T1000 (cell line): ENCODE results near the gene ACTN3.
"Not testable (repeated sequence)": the region's sequence is repeated elsewhere in the genome, so short reads cannot be mapped to it uniquely, and the experiment has no call there.

Experiments used
- DNase-seq: peaks from one replicate; lab custom pipeline; 2025; ENCODE audit warnings: mixed read lengths; lab: John Stamatoyannopoulos, UW

ACTN3 gene

GRCh38 chr11:66546368-66546965 is at the start of gene ACTN3:
ACTN3 (plus strand) TSS chr11:66546903; CDS start chr11:66546938, 35 bp downstream.
- no peak for DNase-seq

DNA sequence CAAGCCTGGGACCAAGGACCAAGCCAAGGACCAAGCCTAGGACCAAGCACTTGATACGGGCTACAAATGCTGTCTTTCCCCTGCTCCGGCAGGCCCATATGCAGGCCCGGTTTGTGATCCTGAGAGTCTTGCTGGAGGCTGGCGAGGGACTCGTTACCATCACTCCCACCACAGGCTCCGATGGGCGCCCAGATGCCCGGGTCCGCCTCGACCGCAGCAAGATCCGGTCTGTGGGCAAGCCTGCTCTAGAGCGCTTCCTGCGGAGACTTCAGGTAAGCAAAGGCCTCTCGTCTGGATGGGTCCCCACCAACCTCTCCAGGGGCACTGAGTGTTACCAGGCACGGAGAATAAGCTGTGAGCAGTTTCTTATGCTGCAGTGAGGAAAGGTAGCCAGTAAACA is 49.5 kb upstream of the ACTN3 start:
- no peak for DNase-seq

DNA sequence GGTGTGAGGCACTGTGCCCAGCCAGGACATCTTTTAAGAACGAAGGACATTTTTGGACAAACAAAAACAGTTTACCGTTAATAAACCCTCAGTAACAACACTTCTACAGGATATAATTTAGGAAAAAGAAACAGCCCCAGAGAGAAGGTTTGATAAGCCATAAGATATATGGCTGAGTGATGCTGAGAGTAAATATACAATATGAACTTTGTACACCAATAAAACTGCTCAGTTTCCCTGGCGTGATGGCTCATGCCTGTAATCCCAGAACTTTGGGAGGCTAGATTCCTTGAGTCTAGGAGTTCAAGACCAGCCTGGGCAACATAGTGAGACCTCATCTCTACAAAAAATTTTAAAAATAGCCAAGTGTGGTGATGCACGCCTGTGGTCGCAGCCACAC is 48.2 kb upstream of the ACTN3 start:
- DNase-seq, result no peak

GRCh38 chr11:66505276-66505816 is 41.4 kb upstream of the ACTN3 start:
- no peak for DNase-seq

DNA sequence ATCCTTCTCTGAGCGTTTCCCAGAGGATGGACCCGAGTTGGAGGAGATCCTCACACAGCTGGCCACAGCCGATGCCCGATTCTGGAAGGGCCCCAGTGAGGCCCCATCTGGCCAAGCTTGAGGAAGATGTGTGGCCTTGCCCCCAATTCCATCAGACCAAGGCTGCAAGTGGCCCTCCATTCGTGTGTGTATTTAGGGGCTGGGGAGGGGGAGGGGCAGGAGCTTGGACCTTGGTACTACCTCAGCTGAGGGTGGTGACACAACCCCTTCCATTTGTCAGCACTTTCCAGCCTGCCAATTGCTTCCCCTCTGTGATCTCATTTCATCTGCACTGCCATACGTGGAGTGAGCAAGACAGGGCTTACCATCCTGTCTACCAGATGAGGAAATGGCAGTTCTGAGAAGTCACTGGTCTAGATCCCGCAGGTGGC is 37.6 kb upstream of the ACTN3 start:
- no peak for DNase-seq

DNA sequence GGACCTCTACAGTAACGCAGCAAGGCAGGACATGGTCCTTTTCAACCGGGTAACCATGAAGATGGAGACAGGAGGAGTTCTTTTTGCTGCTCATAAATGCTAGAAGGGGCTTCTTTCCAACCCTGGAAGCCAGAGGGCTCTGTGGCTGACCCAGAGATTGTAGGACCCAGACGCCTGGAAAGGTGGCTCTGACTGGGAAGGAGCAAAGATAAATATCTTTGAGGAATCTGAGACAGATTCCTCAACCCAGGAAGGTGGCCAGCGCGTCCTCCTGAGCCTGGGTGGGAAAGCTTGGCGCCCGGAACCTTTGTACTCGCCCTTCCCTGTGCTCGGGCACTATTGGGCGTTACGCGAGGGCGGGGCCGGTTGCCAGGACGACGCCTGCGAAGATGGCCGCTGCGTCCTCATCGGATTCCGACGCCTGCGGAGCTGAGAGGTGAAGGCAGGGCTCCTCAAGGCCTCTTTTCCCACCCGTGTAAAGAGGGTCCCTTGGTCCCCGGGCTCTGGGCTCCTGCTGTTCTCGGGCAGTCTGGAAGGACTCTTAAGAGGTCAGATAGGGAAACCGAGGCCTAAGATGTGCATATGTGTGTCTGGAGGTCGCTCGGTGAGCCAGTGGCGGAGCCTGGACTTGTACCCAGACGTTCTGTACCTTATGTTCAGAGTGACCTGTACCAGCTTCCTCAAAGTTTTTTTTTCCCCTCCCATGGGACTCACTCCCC is 36.3 kb upstream of the ACTN3 start, which contains the start of gene BBS1:
Gene BBS1 (plus strand): TSS at position 365 of the 719 bp plus-strand sequence. CDS start 25 bp downstream, at position 390.
- DNase-seq, result peak; percentile 79

- no peak for DNase-seq
Observed at GRCh38 chr11:66510990-66511339, 35.7 kb upstream of the ACTN3 start.

- DNase-seq, result no peak
Observed at GRCh38 chr11:66523611-66524010, 23.1 kb upstream of the ACTN3 start.

DNA sequence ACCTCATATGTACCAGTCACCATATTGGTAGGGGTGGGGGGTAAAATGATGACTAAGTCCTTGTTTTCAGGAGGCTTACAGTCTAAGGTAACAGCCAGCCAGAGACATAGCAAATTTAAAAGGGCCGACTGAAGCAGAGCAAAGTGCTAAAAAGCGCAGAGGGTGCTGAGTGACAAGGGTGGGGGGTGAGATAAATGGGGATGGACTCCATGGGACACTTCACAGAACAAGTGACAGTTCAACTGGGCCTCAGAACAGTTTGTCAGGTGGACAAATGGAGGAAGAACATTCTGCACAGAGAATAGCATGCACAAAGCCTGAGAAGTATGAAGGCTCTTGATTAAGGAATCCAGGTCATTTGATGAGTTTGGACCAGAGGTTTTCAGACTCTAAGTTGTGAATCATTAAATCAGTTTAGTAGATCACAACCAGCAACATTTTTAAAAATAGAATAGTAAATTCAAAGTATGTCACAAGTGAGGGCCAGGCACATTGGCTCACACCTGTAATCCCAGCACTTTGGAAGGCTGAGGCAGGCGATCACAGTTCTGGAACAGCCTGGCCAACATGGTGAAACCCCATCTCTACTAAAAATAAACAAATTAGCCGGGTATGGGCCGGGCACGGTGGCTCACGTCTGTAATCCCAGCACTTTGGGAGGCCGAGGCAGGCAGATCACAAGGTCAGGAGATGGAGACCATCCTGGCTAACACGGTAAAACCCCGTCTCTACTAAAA is 22.2 kb upstream of the ACTN3 start:
- no peak for DNase-seq

DNA sequence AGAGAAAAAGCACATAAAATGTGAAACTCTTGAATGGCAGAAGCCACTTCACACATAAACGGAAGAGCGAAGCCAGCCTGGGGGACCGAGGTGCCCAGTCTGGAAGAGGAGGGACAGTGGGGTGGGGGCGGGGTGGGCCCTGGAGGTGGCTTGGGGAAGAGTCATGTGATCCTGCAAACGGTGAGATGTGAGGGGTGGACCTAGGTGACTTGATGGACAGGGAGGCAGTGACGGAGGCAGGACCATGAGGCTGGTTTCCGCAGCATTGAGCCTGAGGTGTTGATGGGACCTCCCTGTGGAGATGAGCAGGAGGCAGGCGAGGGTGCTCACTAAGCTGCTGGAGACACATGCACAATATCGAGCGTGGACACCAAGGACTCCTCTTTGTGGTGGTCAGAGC is 17.6 kb upstream of the ACTN3 start:
- no peak for DNase-seq

DNA sequence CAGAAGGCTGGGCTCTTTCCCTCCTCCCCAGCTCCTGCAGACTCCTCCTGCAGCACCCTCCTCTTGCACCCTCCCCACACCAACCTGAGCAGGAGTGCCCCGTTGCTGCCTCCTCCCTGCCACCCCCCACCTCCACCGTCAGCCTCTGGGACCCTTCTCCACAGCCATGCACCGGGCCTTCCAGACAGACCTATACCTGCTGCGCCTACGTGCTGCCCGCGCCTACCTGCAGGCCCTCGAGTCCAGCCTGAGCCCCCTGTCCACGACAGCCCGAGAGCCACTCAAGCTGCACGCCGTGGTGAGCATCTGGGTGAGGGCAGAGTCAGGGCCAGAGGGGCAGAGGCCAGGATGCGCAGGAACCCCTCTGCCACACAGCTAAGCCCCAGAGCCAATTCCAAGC is 17.0 kb upstream of the ACTN3 start:
- no peak for DNase-seq

- DNase-seq, result no peak
Observed at GRCh38 chr11:66530927-66531709, 15.6 kb upstream of the ACTN3 start.

GRCh38 chr11:66531841-66532240 is 14.9 kb upstream of the ACTN3 start:
- DNase-seq, result no peak

DNA sequence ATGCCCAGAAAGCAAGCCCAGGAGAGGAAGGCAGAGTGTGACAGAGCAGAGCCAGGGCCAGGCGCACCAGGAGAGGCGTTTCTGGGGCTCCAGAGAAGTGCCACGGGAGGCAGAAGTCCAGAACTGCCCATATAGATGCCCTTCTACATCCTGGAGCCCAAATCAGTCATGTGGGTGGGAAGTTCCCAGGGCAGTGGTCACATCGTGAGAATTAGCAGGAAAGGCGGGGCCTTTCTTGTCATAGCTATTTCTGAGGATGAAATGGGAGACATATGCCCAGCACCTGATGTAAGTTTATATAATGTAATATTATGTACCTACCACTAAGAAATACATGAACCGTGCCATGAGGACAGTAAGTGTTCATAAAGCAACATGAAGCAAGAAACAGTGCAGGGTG is 13.9 kb upstream of the ACTN3 start:
- no peak for DNase-seq

- no peak for DNase-seq
Observed at GRCh38 chr11:66539170-66539869, 7.4 kb upstream of the ACTN3 start.

- DNase-seq, result no peak
Observed at GRCh38 chr11:66539870-66540213, 6.9 kb upstream of the ACTN3 start.

DNA sequence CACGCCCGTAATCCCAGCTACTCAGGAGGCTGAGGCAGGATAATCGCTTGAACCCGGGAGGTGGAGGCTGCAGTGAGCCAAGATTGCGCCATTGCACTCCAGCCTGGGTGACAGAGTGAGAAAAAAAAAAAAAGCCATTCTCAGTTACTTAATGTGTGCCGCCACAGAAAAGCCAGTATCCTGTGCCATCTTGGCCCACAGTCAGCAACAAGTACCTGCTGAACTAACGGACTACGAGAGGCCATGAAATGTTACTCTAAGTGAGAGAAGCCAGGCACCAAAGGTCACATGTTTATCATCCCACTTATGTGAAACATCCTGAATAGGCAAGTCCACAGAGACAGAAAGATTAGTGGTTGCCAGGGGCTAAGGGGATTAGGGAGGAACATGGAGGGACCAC is 6.1 kb upstream of the ACTN3 start:
- DNase-seq, result not testable (repeated sequence)

DNA sequence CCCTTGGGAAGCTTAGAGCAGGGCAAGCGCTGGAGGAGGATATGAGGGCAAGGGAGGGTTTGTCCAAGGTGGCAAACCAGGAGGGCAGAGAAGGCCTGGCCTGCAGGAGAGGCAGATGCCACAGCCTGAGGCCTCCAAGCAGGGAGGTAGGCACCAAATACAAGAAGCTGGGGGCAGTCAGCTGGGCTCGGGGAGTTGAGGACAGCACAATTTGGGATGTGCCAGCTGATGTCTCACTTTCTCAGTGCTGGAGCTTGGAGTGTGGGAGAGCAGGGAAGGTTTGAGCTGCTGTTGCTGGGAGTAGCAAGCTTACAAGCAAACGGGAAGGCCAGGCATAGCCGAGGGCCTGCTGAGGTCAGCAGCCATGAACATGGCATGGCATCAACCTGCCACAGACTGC is 4.8 kb upstream of the ACTN3 start:
- DNase-seq, result no peak

GRCh38 chr11:66542362-66542761 is 4.3 kb upstream of the ACTN3 start:
- DNase-seq, result no peak

DNA sequence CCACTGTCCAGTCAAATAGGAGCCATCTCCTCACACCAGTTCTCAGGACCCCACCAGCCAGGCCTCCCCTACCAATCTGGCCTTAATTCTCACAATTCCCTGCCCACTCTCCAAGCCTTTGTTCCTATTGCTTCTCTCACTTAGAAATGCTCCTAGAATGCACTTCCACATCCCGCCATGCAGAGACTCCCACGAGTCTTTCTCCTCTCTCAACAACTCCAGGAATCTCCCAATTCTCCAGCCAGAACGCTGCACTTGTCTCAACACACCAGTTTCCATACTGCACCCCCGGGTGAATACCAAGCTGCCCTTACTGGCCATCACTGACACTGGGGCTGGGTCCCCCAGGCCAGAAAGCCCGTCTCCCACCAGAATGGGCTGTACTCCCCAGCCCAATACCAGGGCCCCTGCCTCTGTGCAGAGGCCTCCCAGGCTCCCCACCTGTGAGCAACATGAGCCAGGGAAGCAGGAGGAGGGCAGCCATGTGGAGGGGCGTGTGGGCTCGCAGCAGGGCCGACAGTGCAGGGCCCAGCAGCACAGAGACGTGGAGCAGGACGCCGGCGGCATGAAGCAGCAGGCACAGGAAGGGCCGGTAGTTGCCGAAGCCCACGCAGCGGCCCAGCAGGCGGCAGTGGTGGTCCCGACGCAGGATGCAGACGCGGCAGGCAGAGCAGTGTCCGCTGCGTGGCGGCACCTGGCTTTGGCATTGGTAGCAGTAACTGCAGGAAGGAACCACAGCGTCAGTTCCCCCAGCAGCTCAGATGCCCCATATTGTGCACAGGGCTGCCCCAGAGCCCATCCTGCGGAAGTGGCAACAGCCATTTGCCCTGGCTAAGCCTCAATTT is 3.2 kb upstream of the ACTN3 start:
- DNase-seq, result no peak

DNA sequence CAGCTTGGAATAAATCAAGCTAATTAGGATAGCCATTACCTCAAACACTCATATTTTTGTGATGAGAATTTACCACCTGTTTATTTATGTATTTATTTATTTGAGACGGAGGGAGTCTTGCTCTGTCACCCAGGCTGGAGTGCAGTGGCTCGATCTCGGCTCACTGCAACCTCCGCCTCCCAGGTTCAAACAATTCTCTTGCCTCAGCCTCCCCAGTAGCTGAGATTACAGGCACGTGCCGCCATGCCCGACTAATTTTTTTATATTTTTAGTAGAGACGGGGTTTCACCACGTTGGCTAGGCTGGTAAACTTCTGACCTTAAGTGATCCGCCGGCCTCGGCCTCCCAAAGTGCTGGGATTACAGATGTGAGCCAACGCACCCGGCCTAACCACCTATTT is 1.8 kb upstream of the ACTN3 start:
- DNase-seq, result not testable (repeated sequence)
